SK-N-SH (cell line): Measurements from ENCODE around the gene MYBBP1A. TPM values are rescaled to one million over a fixed set of nuclear protein-coding genes. Genes with fewer than 3 reads are reported as not detected.

Experiments
- CTCF ChIA-PET: fragments of 300-600, 350-600 bp; formaldehyde crosslinking; extraction: SDS; loops from one replicate; lab custom pipeline; 2021; lab: Yijun Ruan, JAX
- POLR2A ChIA-PET: fragments of 350-600 bp; sonication (Branson Sonifier 250); formaldehyde crosslinking; extraction: SDS; loops from one replicate; lab custom pipeline; 2020; ENCODE audit warnings: antibody characterized with exemption, inconsistent platforms; lab: Yijun Ruan, JAX
- DNase-seq: peaks from one replicate; pipeline ENCODE4 v3.0.0; 2012
- H2AFZ ChIP-seq: fragments of 200-600 bp; sonication (generic); 2 replicates; pipeline ENCODE4 v1.8.1; 2016; ENCODE audit warnings: antibody characterized with exemption, mild to moderate bottlenecking, low read depth
- H3F3A ChIP-seq: fragments of 200-600 bp; sonication (generic); replicated peaks from 2 replicates; pipeline ENCODE3; 2016; ENCODE audit warnings: antibody characterized with exemption, mild to moderate bottlenecking; ENCODE audit not compliant: insufficient read depth
- H3K27ac ChIP-seq, 2 experiments: fragments of 200-500 bp in 1 of 2; fragments of 200-600 bp in 1 of 2; sonication (Bioruptor generic) in 1 of 2; sonication (generic), shearing (Covaris generic) in 1 of 2; 2 replicates each; pipeline versions ENCODE4 v1.5.1 to v1.6.1; 2014 to 2016; ENCODE audit warnings: low read depth in 2 of 2, inconsistent platforms in 1 of 2, low read length in 1 of 2, mild to moderate bottlenecking in 1 of 2, mixed read lengths in 1 of 2
- H3K27me3 ChIP-seq: fragments of 200-600 bp; sonication (generic), shearing (Covaris generic); 2 replicates; pipeline ENCODE4 v1.6.1; 2016; ENCODE audit warnings: mixed run types; ENCODE audit not compliant: insufficient read depth
- H3K36me3 ChIP-seq, 2 experiments: fragments of 200-500 bp in 1 of 2; fragments of 200-600 bp in 1 of 2; sonication (Bioruptor generic) in 1 of 2; sonication (generic) in 1 of 2; replicated peaks in 1 of 2; 2 replicates each; pipeline versions ENCODE3 to v1.5.1; 2014 to 2016; ENCODE audit warnings: low read length in 1 of 2, mild to moderate bottlenecking in 1 of 2; ENCODE audit not compliant: insufficient read depth in 2 of 2, control insufficient read depth in 1 of 2
- H3K4me1 ChIP-seq, 2 experiments: fragments of 200-500 bp in 1 of 2; fragments of 200-600 bp in 1 of 2; sonication (Bioruptor generic) in 1 of 2; sonication (generic), shearing (Covaris generic) in 1 of 2; 2 replicates each; pipeline versions ENCODE4 v1.5.1 to v1.6.1; 2014 to 2016; ENCODE audit warnings: low read depth in 1 of 2, low read length in 1 of 2, mixed run types in 1 of 2; ENCODE audit not compliant: insufficient read depth in 2 of 2, control insufficient read depth in 1 of 2
- H3K4me2 ChIP-seq: fragments of 200-600 bp; sonication (generic), shearing (Covaris generic); 2 replicates; pipeline ENCODE4 v1.6.1; 2017; ENCODE audit warnings: mixed run types
- H3K4me3 ChIP-seq, 2 experiments: fragments of 200-500 bp in 1 of 2; fragments of 200-600 bp in 1 of 2; sonication (Bioruptor generic) in 1 of 2; sonication (generic), shearing (Covaris generic) in 1 of 2; 2 replicates each; pipeline versions ENCODE4 v1.5.1 to v1.8.1; 2014 to 2016; ENCODE audit warnings: low read depth in 2 of 2, inconsistent platforms in 1 of 2, low read length in 1 of 2, mild to moderate bottlenecking in 1 of 2, mixed read lengths in 1 of 2, moderate library complexity in 1 of 2
- H3K79me2 ChIP-seq: fragments of 200-600 bp; sonication (generic); 2 replicates; pipeline ENCODE4 v1.8.1; 2017; ENCODE audit warnings: mild to moderate bottlenecking; ENCODE audit not compliant: insufficient read depth
- H3K9ac ChIP-seq: fragments of 200-600 bp; sonication (generic); 2 replicates; pipeline ENCODE4 v1.6.1; 2017; ENCODE audit warnings: mixed run types
- H3K9me2 ChIP-seq: fragments of 200-600 bp; sonication (generic); 2 replicates; pipeline ENCODE4 v1.6.1; 2017; ENCODE audit warnings: mixed run types
- H3K9me3 ChIP-seq: fragments of 200-600 bp; sonication (generic); 2 replicates; pipeline ENCODE4 v1.6.1; 2017; ENCODE audit warnings: mixed run types, mild to moderate bottlenecking, moderate library complexity
- H4K20me1 ChIP-seq: fragments of 200-600 bp; sonication (generic); 2 replicates; pipeline ENCODE4 v1.6.1; 2017; ENCODE audit warnings: mild to moderate bottlenecking, mixed run types; ENCODE audit not compliant: insufficient read depth
- CHD2 ChIP-seq: fragments of 150-350 bp; IDR thresholded peaks from 2 replicates; pipeline ENCODE4 v1.6.1; 2018; ENCODE audit warnings: low read length; ENCODE audit not compliant: partially characterized antibody
- ELF1 ChIP-seq: IDR thresholded peaks from 2 replicates; pipeline ENCODE4 v1.4.0; 2012
- EZH2phosphoT487 ChIP-seq: fragments of 200-600 bp; sonication (generic); IDR thresholded peaks from 2 replicates; pipeline ENCODE4 v1.6.1; 2017; ENCODE audit warnings: low read depth, mixed run types, mild to moderate bottlenecking, antibody characterized with exemption, moderate library complexity, borderline replicate concordance
- FOXJ3 ChIP-seq: sonication (generic); formaldehyde crosslinking; IDR thresholded peaks from 2 replicates; pipeline ENCODE4 v1.5.1; 2020; ENCODE audit warnings: mild to moderate bottlenecking, missing genetic modification reagents
- FOXM1 ChIP-seq: IDR thresholded peaks from 2 replicates; pipeline ENCODE4 v1.4.0; 2012; ENCODE audit warnings: low read depth, mild to moderate bottlenecking
- GABPA ChIP-seq: IDR thresholded peaks from 2 replicates; pipeline ENCODE4 v1.4.0; 2012; ENCODE audit warnings: low read depth, mild to moderate bottlenecking
- GATA2 ChIP-seq: sonication (generic); formaldehyde crosslinking; IDR thresholded peaks from 2 replicates; pipeline ENCODE4 v1.5.0; 2020; ENCODE audit warnings: mild to moderate bottlenecking, missing genetic modification reagents
- JUND ChIP-seq: IDR thresholded peaks from 2 replicates; pipeline ENCODE4 v1.4.0; 2012
- MEF2A ChIP-seq: IDR thresholded peaks from 2 replicates; pipeline ENCODE4 v1.4.0; 2012; ENCODE audit warnings: low read depth, borderline replicate concordance
- MXI1 ChIP-seq: IDR thresholded peaks from 2 replicates; pipeline ENCODE4 v1.6.1; 2012; ENCODE audit warnings: mild to moderate bottlenecking, low read depth, low read length, improper control_type of control experiment
- NFIC ChIP-seq: IDR thresholded peaks from 2 replicates; pipeline ENCODE4 v1.4.0; 2012; ENCODE audit warnings: borderline replicate concordance
- NRF1 ChIP-seq: IDR thresholded peaks from 2 replicates; pipeline ENCODE4 v1.6.1; 2012; ENCODE audit warnings: low read depth, mild to moderate bottlenecking, low read length
- RFX5 ChIP-seq: IDR thresholded peaks from 2 replicates; pipeline ENCODE4 v1.6.1; 2012; ENCODE audit warnings: mild to moderate bottlenecking, improper control_type of control experiment, low read length
- SMC3 ChIP-seq: IDR thresholded peaks from 2 replicates; pipeline ENCODE4 v1.6.1; 2012; ENCODE audit warnings: low read depth, low read length, improper control_type of control experiment
- TAF1 ChIP-seq: IDR thresholded peaks from 2 replicates; pipeline ENCODE4 v1.6.1; 2012; ENCODE audit warnings: low read depth, mild to moderate bottlenecking, low read length, moderate library complexity, borderline replicate concordance
- TCF12 ChIP-seq: IDR thresholded peaks from 2 replicates; pipeline ENCODE4 v1.4.0; 2012
- WGBS: methylation state at CpG from one replicate; pipeline ENCODE4 v1.1.6; 2017; ENCODE audit warnings: low lambda C conversion rate; 5-methylcytosine and 5-hydroxymethylcytosine counted together
- polyA plus RNA-seq, 3 experiments: library from polyadenylated mRNA; depleted of rRNA; stranded (reverse); fragments of >200 nt; gene quantifications; 2 replicates each; pipeline ENCODE4 v1.2.3, GENCODE V29; 2012
- TF ChIP-seq, protein P1 (sequence below): IDR thresholded peaks from 2 replicates; pipeline ENCODE4 v1.4.0; 2012; ENCODE audit warnings: low read depth, borderline replicate concordance
- TF ChIP-seq, protein P2 (sequence below): IDR thresholded peaks from 2 replicates; pipeline ENCODE4 v1.4.0; 2012; ENCODE audit warnings: low read depth
- TF ChIP-seq, protein P3 (sequence below): fragments of 200-600 bp; sonication (generic); IDR thresholded peaks from 2 replicates; pipeline ENCODE4 v1.6.1; 2017; ENCODE audit warnings: antibody characterized with exemption, mild to moderate bottlenecking, moderate library complexity
- TF ChIP-seq, protein P4 (sequence below): fragments of 150-350 bp; IDR thresholded peaks from 2 replicates; pipeline ENCODE4 v1.6.1; 2016; ENCODE audit warnings: mild to moderate bottlenecking, low read depth, low read length

The MYBBP1A gene
- polyA plus RNA-seq, 1 of the 3 experiments (the other 2 are of a cell fraction), result 93.0 TPM

DNA sequence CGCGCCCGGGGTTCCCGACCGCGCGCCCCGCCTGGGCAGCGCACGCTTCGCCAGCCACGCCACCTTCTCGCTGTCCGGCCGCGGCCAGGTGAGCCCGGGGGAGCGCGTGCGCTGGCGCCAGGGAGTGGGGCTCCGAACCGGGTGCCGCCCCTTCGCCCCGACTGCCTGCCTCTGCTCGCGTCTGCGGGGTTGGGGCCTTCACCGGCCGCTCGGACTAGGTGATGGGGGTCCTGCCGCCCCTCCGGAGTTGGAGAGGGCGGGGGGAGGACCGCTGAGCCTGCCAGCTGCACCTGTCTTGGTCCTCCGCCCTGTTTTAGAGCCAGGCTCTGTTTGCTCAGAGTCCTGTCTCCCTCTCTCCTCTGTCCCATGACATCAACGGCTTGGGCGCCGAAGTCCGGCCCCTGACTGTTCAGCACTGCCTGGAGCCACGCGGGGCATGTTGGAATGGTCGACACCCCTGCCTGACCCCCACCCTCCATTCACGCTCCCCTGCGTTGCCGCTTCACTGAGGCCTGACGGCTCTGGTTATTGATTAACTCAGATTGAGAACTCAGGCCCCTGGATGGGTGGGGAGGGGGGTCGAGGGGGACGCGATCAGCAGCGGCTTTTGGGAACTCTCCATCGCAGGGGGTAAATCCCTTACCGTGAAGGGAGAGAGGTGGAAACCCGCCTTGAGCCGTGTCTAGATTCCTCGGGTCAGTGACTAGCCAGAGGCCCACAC, 29.9 kb upstream of the MYBBP1A start:
- Histone ChIP-seq H4K20me1 (no peaks in the 10 kb centered on the region), H3K9me2 (no peaks in the 10 kb centered on the region), H3K36me3 (no peaks in the 10 kb centered on the region), H3K79me2 (no peaks in the 10 kb centered on the region), H3F3A (no peaks in the 10 kb centered on the region), H3K9ac (no peak overlapping the region), H3K4me2 (no peak overlapping the region), H3K4me1 (peaks cover 0 to 27% of the 10 kb centered on the region in 2 experiments; a peak in 1 of 4 replicates), H2AFZ (no peak overlapping the region), H3K27me3 (peaks cover 62% of the 10 kb centered on the region), H3K4me3 (no peak overlapping the region), H3K27ac (no peak overlapping the region), H3K9me3 (no peaks in the 10 kb centered on the region)
- ChIA-PET CTCF (interaction anchor here (1.0 to 6.8 kb wide), 5 partner anchors 7 to 40 kb away, joined by 4 to 74 read pairs (median 8); no protein-coding TSS in a partner anchor), POLR2A (no interaction called here)
- WGBS, result 20% methylated on average over 34 of the region's 57 CpGs
- no peak for TF ChIP-seq FOXM1
- TF ChIP-seq, protein P1, sequence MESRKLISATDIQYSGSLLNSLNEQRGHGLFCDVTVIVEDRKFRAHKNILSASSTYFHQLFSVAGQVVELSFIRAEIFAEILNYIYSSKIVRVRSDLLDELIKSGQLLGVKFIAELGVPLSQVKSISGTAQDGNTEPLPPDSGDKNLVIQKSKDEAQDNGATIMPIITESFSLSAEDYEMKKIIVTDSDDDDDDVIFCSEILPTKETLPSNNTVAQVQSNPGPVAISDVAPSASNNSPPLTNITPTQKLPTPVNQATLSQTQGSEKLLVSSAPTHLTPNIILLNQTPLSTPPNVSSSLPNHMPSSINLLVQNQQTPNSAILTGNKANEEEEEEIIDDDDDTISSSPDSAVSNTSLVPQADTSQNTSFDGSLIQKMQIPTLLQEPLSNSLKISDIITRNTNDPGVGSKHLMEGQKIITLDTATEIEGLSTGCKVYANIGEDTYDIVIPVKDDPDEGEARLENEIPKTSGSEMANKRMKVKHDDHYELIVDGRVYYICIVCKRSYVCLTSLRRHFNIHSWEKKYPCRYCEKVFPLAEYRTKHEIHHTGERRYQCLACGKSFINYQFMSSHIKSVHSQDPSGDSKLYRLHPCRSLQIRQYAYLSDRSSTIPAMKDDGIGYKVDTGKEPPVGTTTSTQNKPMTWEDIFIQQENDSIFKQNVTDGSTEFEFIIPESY, result no peak
- TF ChIP-seq NFIC, result no peak
- no peak for TF ChIP-seq EZH2phosphoT487
- TF ChIP-seq MEF2A, result no peak
- TF ChIP-seq GATA2, result no peak
- no peak for TF ChIP-seq RFX5
- TF ChIP-seq NRF1, result no peak
- DNase-seq, result no peak

DNA sequence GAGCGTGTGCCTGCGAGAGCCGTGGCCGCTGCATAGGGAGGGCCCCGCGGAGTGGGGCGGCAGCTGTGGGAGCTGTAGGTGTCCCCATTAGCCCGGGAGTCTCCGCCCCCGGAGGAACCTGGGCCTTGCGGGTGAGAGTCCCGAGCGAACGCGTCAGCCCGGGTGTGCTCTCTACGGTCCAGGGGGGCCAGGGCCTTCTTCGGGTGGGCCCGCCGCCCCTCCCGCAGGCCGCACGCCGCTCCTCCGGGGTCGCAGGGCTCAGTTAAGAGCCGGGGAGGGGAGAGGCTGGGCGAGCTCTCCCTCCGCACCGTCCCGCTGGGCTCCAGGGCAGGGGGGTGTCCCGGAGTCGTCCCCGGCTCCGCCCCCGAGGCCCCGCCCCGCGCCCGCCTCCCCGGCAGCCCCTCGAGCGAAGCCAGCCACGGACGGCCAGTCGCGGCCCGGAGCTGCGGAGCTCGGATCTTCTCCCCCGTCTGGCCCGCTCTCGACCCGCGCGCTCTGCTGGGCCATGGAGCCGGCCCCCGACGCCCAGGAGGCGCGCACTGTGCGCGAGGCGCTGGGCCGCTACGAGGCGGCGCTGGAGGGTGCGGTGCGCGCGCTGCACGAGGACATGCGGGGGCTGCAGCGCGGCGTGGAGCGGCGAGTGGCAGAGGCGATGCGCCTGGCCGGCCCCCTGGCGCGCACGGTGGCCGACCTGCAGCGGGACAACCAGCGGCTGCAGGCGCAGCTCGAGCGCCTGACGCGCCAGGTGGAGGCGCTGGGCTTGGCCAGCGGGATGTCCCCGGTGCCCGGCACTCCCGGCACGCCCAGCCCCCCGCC, 29.1 kb upstream of the MYBBP1A start, which contains the start of gene SMTNL2:
Gene SMTNL2, plus strand, starts transcription at position 429 of the 816 bp plus-strand sequence. Its CDS starts 77 bp downstream, at position 506.
- Histone ChIP-seq H3F3A (no peaks in the 10 kb centered on the region), H3K36me3 (no peaks in the 10 kb centered on the region), H2AFZ (no peak within 1 kb of the TSS), H3K9me3 (no peaks in the 10 kb centered on the region), H3K9me2 (no peaks in the 10 kb centered on the region), H3K79me2 (no peaks in the 10 kb centered on the region), H3K27me3 (peaks cover 61% of the 10 kb centered on the region), H3K9ac (no peak within 1 kb of the TSS), H3K4me1 (peaks cover 0 to 27% of the 10 kb centered on the region in 2 experiments; a peak in 1 of 4 replicates), H3K4me2 (peak within 1 kb of the TSS; percentile 57; the same call in 1 of the 2 replicates), H4K20me1 (no peaks in the 10 kb centered on the region), H3K27ac (no peak within 1 kb of the TSS), H3K4me3 (no peak within 1 kb of the TSS)
- peak; percentile 64 for DNase-seq
- WGBS, result 4% methylated on average over 20 of the region's 100 CpGs
- POLR2A ChIA-PET, result no interaction called here
- CTCF ChIA-PET, result interaction anchor here (1.0 to 6.8 kb wide), 9 partner anchors 8 to 91 kb away, joined by 3 to 74 read pairs (median 6); no protein-coding TSS in a partner anchor
- TF ChIP-seq FOXJ3 (CRISPR knock-in tag), result no peak
- no peak for TF ChIP-seq SMC3
- TF ChIP-seq, protein P2, sequence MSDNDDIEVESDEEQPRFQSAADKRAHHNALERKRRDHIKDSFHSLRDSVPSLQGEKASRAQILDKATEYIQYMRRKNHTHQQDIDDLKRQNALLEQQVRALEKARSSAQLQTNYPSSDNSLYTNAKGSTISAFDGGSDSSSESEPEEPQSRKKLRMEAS, result no peak
- no peak for TF ChIP-seq GATA2
- no peak for TF ChIP-seq TAF1
- no peak for TF ChIP-seq ELF1
- TF ChIP-seq MXI1, result no peak
- TF ChIP-seq, protein P3, sequence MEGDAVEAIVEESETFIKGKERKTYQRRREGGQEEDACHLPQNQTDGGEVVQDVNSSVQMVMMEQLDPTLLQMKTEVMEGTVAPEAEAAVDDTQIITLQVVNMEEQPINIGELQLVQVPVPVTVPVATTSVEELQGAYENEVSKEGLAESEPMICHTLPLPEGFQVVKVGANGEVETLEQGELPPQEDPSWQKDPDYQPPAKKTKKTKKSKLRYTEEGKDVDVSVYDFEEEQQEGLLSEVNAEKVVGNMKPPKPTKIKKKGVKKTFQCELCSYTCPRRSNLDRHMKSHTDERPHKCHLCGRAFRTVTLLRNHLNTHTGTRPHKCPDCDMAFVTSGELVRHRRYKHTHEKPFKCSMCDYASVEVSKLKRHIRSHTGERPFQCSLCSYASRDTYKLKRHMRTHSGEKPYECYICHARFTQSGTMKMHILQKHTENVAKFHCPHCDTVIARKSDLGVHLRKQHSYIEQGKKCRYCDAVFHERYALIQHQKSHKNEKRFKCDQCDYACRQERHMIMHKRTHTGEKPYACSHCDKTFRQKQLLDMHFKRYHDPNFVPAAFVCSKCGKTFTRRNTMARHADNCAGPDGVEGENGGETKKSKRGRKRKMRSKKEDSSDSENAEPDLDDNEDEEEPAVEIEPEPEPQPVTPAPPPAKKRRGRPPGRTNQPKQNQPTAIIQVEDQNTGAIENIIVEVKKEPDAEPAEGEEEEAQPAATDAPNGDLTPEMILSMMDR, result no peak
- TF ChIP-seq CHD2, result no peak
- TF ChIP-seq, protein P4, sequence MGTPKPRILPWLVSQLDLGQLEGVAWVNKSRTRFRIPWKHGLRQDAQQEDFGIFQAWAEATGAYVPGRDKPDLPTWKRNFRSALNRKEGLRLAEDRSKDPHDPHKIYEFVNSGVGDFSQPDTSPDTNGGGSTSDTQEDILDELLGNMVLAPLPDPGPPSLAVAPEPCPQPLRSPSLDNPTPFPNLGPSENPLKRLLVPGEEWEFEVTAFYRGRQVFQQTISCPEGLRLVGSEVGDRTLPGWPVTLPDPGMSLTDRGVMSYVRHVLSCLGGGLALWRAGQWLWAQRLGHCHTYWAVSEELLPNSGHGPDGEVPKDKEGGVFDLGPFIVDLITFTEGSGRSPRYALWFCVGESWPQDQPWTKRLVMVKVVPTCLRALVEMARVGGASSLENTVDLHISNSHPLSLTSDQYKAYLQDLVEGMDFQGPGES, result no peak
- TF ChIP-seq FOXM1, result no peak
- no peak for TF ChIP-seq JUND
- no peak for TF ChIP-seq GABPA
- TF ChIP-seq TCF12, result no peak
- TF ChIP-seq EZH2phosphoT487, result no peak
